Astrocyte (in vitro differentiated cells and primary cell): ENCODE results near the gene KDM6A. TPM values are rescaled to one million over a fixed set of nuclear protein-coding genes. Genes with fewer than 3 reads are reported as not detected.
A peak's percentile ranks its signal among the peaks of the same experiment; 100 is the strongest.
"Not testable (repeated sequence)": the region's sequence is repeated elsewhere in the genome, so short reads cannot be mapped to it uniquely, and the experiment has no call there.

Source experiments
- DNase-seq: peaks from one replicate; pipeline ENCODE4 v3.0.0-alpha.2; 2010; ENCODE audit warnings: low read depth
- FAIRE-seq: peaks from 2 replicates; lab custom pipeline; 2011; peaks lifted over from hg19 to GRCh38; lab: Jason Lieb, UNC
- H2AFZ ChIP-seq: 2 replicates; pipeline ENCODE4 v1.6.0; 2012; ENCODE audit warnings: low read depth, low read length, inconsistent platforms
- H3K27ac ChIP-seq: 2 replicates; pipeline ENCODE4 v1.5.1; 2011; ENCODE audit warnings: low read depth, low read length, inconsistent platforms
- H3K27me3 ChIP-seq: 2 replicates; pipeline ENCODE4 v1.6.0; 2011; ENCODE audit warnings: low read length, inconsistent platforms; ENCODE audit not compliant: insufficient read depth
- H3K36me3 ChIP-seq: 2 replicates; pipeline ENCODE4 v1.5.1; 2011; ENCODE audit warnings: low read length, inconsistent platforms; ENCODE audit not compliant: insufficient read depth
- H3K4me1 ChIP-seq: 2 replicates; pipeline ENCODE4 v1.5.1; 2011; ENCODE audit warnings: low read length, inconsistent platforms; ENCODE audit not compliant: insufficient read depth
- H3K4me2 ChIP-seq: 2 replicates; pipeline ENCODE4 v1.6.0; 2012; ENCODE audit warnings: low read length, inconsistent platforms
- H3K4me3 ChIP-seq: 2 replicates; pipeline ENCODE4 v1.5.1; 2011; ENCODE audit warnings: low read depth, mild to moderate bottlenecking, low read length, inconsistent platforms; ENCODE audit not compliant: insufficient read depth
- H3K79me2 ChIP-seq: 2 replicates; pipeline ENCODE4 v1.6.0; 2012; ENCODE audit warnings: mild to moderate bottlenecking, low read length, inconsistent platforms; ENCODE audit not compliant: insufficient read depth
- H3K9ac ChIP-seq: 2 replicates; pipeline ENCODE4 v1.6.0; 2012; ENCODE audit warnings: mild to moderate bottlenecking, low read length, inconsistent platforms
- H3K9me3 ChIP-seq: 2 replicates; pipeline ENCODE4 v1.5.1; 2012; ENCODE audit warnings: low read depth, mild to moderate bottlenecking, low read length, inconsistent platforms; ENCODE audit not compliant: insufficient read depth
- H4K20me1 ChIP-seq: 2 replicates; pipeline ENCODE4 v1.6.0; 2012; ENCODE audit warnings: low read length, inconsistent platforms; ENCODE audit not compliant: insufficient read depth
- H3K27ac Mint-ChIP-seq: one replicate; pipeline ENCODE4 v1.8.0; 2021; ENCODE audit warnings: mild to moderate bottlenecking, mixed read lengths; ENCODE audit not compliant: unreplicated experiment
- H3K27me3 Mint-ChIP-seq: one replicate; pipeline ENCODE4 v1.8.0; 2021; ENCODE audit warnings: low read depth, mixed read lengths; ENCODE audit not compliant: unreplicated experiment
- H3K36me3 Mint-ChIP-seq: one replicate; pipeline ENCODE4 v1.8.0; 2021; ENCODE audit warnings: low read depth, mixed read lengths; ENCODE audit not compliant: unreplicated experiment
- H3K4me1 Mint-ChIP-seq: one replicate; pipeline ENCODE4 v1.8.0; 2021; ENCODE audit warnings: low read depth, mixed read lengths; ENCODE audit not compliant: unreplicated experiment
- H3K4me3 Mint-ChIP-seq: one replicate; pipeline ENCODE4 v1.8.0; 2021; ENCODE audit warnings: mild to moderate bottlenecking, moderate library complexity, mixed read lengths; ENCODE audit not compliant: unreplicated experiment
- H3K9me3 Mint-ChIP-seq: one replicate; pipeline ENCODE4 v1.8.0; 2021; ENCODE audit warnings: mild to moderate bottlenecking, mixed read lengths; ENCODE audit not compliant: unreplicated experiment
- EZH2 ChIP-seq: IDR thresholded peaks from 2 replicates; pipeline ENCODE4 v1.6.1; 2012; ENCODE audit warnings: mild to moderate bottlenecking, low read length, inconsistent platforms; ENCODE audit not compliant: insufficient read depth
- total RNA-seq: library from RNA; stranded (reverse); gene quantifications from 2 replicates; pipeline ENCODE4 v1.2.1, GENCODE V29; 2021
- TF ChIP-seq, protein P1 (sequence below): IDR thresholded peaks from 2 replicates; pipeline ENCODE4 v1.5.1; 2011; ENCODE audit warnings: low read depth, mild to moderate bottlenecking, inconsistent platforms, low read length, moderate library complexity; ENCODE audit not compliant: insufficient read depth

Gene KDM6A
- total RNA-seq, 1 donor from 2014 or later = 44.0 TPM

DNA sequence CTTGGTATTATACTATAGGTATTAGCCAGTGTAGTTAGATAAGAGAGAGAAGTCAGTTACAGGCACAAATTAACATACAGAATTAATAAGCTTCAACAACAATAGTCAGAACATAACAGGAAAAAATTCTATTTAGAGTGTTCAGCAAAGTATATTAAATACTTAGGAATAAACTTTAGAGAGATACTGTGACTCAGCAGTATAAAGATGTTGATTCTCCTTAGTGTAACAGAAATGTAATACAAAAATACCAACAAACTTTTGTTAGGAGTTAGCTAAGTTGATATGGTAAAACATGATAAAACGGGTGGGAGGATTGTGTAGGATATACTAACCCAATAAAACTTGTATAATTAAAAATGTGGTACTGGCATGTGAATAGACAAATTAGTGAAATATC is 173.4 kb downstream of the KDM6A start:
- no peaks in the 10 kb centered on the region for H3K9me3 Mint-ChIP-seq
- H3K4me1 Mint-ChIP-seq = peaks cover 1% of the 10 kb centered on the region
- H3K36me3 Mint-ChIP-seq = no peaks in the 10 kb centered on the region
- no peak for FAIRE-seq
- no peak overlapping the region for H3K27ac ChIP-seq
- H3K27ac Mint-ChIP-seq = no peak overlapping the region
- no peaks in the 10 kb centered on the region for H3K36me3 ChIP-seq
- H3K9ac ChIP-seq = no peak overlapping the region
- no peaks in the 10 kb centered on the region for H3K27me3 Mint-ChIP-seq
- H3K4me3 Mint-ChIP-seq = no peak overlapping the region
- no peak overlapping the region for H3K4me2 ChIP-seq
- H3K4me1 ChIP-seq = no peaks in the 10 kb centered on the region
- no peaks in the 10 kb centered on the region for H4K20me1 ChIP-seq
- H3K4me3 ChIP-seq = no peak overlapping the region
- DNase-seq = no peak
- H3K27me3 ChIP-seq = no peaks in the 10 kb centered on the region
- no peak for TF ChIP-seq EZH2
- TF ChIP-seq, protein P1, sequence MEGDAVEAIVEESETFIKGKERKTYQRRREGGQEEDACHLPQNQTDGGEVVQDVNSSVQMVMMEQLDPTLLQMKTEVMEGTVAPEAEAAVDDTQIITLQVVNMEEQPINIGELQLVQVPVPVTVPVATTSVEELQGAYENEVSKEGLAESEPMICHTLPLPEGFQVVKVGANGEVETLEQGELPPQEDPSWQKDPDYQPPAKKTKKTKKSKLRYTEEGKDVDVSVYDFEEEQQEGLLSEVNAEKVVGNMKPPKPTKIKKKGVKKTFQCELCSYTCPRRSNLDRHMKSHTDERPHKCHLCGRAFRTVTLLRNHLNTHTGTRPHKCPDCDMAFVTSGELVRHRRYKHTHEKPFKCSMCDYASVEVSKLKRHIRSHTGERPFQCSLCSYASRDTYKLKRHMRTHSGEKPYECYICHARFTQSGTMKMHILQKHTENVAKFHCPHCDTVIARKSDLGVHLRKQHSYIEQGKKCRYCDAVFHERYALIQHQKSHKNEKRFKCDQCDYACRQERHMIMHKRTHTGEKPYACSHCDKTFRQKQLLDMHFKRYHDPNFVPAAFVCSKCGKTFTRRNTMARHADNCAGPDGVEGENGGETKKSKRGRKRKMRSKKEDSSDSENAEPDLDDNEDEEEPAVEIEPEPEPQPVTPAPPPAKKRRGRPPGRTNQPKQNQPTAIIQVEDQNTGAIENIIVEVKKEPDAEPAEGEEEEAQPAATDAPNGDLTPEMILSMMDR = no peak
- no peaks in the 10 kb centered on the region for H3K9me3 ChIP-seq
- H3K79me2 ChIP-seq = no peaks in the 10 kb centered on the region
- H2AFZ ChIP-seq = no peak overlapping the region

DNA sequence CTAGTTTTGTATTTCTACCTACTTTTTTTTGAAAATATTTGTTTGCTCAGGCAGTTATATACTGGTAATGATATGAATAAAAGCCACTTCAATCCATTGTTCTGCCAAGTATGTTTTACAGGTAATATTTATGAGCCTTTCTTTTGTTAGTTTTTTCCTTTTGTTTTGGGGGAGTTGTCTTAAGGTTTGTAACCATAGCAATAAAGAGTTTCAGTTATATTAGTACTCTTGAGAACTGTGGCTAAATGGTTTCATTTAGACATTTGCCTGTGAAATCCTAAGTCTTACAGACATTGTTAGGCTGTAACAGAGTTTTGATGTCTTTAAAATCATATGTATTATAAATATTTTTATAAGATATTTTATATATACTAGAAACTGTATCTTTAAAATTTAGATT is 177.6 kb downstream of the KDM6A start:
- Histone ChIP-seq H3K27ac (no peak overlapping the region), H3K27me3 (no peaks in the 10 kb centered on the region), H2AFZ (no peak overlapping the region), H3K36me3 (peaks cover 2% of the 10 kb centered on the region), H3K4me2 (no peak overlapping the region), H3K4me3 (no peak overlapping the region), H3K4me1 (no peaks in the 10 kb centered on the region), H3K79me2 (no peaks in the 10 kb centered on the region), H3K9ac (no peak overlapping the region), H3K9me3 (no peaks in the 10 kb centered on the region), H4K20me1 (no peaks in the 10 kb centered on the region)
- TF ChIP-seq EZH2 = no peak
- TF ChIP-seq, protein P1 = no peak
- FAIRE-seq (no peak), DNase-seq (no peak)
- H3K36me3 Mint-ChIP-seq = no peaks in the 10 kb centered on the region
- H3K9me3 Mint-ChIP-seq = no peaks in the 10 kb centered on the region
- no peak overlapping the region for H3K4me3 Mint-ChIP-seq
- peaks cover 1% of the 10 kb centered on the region for H3K4me1 Mint-ChIP-seq
- no peak overlapping the region for H3K27ac Mint-ChIP-seq
- H3K27me3 Mint-ChIP-seq = no peaks in the 10 kb centered on the region

DNA sequence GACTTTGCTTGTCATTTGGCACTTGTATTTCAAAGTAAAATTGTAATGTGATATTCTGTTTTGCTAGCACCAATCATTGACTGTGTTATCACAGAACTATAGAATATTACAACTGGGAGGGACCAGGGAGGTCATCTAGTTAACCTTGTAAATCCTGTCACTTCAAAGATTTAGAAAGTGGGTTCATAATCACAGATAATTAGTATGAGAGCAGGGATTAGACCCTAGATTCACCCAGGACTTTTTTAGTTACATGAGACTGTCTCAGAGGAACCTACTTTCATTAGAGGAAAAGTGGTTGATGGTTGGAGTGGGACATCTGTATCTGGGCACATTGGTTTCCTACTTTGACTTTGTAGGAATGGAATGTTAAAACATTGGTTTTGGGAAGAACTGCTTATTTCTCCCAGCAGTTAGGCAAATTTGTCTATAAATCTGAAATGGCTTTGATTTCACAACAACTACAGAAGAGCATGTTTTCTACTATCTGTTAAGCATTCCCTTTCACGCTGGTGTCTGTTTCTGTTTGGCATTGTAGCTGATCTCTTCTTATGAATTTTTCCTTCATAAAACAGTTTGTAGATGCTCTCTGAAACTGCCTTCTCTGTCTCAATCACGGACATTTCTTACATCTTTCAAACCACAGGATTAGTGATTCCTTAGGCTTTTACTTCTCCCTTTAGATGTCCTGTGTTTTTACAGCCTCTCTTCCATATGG is 183.6 kb downstream of the KDM6A start:
- H2AFZ ChIP-seq = no peak overlapping the region
- no peaks in the 10 kb centered on the region for H3K9me3 Mint-ChIP-seq
- H3K4me3 Mint-ChIP-seq = no peak overlapping the region
- H3K4me3 ChIP-seq = no peak overlapping the region
- no peak overlapping the region for H3K9ac ChIP-seq
- no peak overlapping the region for H3K27ac ChIP-seq
- no peaks in the 10 kb centered on the region for H3K27me3 Mint-ChIP-seq
- H3K9me3 ChIP-seq = no peaks in the 10 kb centered on the region
- DNase-seq (no peak), FAIRE-seq (peak; percentile 90)
- no peaks in the 10 kb centered on the region for H3K27me3 ChIP-seq
- no peaks in the 10 kb centered on the region for H3K79me2 ChIP-seq
- no peak overlapping the region for H3K4me2 ChIP-seq
- no peak overlapping the region for H3K27ac Mint-ChIP-seq
- peaks cover 5% of the 10 kb centered on the region for H3K4me1 Mint-ChIP-seq
- peaks cover 9% of the 10 kb centered on the region for H3K36me3 ChIP-seq
- TF ChIP-seq EZH2 = no peak
- TF ChIP-seq, protein P1 = no peak
- no peaks in the 10 kb centered on the region for H3K4me1 ChIP-seq
- H3K36me3 Mint-ChIP-seq = no peaks in the 10 kb centered on the region
- H4K20me1 ChIP-seq = no peaks in the 10 kb centered on the region

DNA sequence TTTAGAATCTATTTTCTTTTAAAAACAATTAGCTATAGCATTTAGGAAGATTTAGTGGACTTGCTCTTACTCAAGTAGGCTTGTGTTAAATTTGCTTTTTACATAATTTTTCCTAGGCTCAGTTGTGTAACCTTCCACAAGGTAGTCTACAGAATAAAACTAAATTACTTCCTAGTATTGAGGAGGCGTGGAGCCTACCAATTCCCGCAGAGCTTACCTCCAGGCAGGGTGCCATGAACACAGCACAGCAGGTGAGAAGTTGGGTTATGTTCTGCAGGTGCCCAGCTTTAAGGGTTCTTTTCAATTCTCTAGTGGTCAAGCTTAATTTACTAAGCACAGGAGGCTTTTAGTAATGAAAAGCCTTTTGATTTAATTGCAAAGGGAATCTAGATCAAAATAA is 186.9 kb downstream of the KDM6A start:
- peak; percentile 17 for FAIRE-seq
- not testable (repeated sequence) for DNase-seq, H3K9me3 Mint-ChIP-seq

More for the DNA sequence above, 186.9 kb downstream of the KDM6A start:
- H3K9me3 ChIP-seq, H3K36me3 Mint-ChIP-seq, H3K27me3 Mint-ChIP-seq, H4K20me1 ChIP-seq, H3K4me3 Mint-ChIP-seq, H2AFZ ChIP-seq, H3K27me3 ChIP-seq, H3K79me2 ChIP-seq, H3K4me1 ChIP-seq, H3K27ac Mint-ChIP-seq, H3K4me3 ChIP-seq, H3K4me2 ChIP-seq, H3K9ac ChIP-seq, H3K27ac ChIP-seq: not testable (repeated sequence)
- H3K4me1 Mint-ChIP-seq = peaks cover 12% of the 10 kb centered on the region
- peaks cover 15% of the 10 kb centered on the region for H3K36me3 ChIP-seq
